GM21423 (cell line): ENCODE results near the gene TNK2.
"Not testable (repeated sequence)": the region's sequence is repeated elsewhere in the genome, so short reads cannot be mapped to it uniquely, and the experiment has no call there.

ENCODE experiments used
- ATAC-seq: cut with Tn5 transposase; IDR thresholded peaks from one replicate; pipeline ENCODE4 v1.9.1; 2021; ENCODE audit warnings: mild to moderate bottlenecking, moderate library complexity; ENCODE audit not compliant: unreplicated experiment

Gene TNK2

GRCh38 chr3:195824425-195825190, 83.7 kb downstream of the TNK2 start:
- ATAC-seq, result not testable (repeated sequence)

GRCh38 chr3:195823999-195824398, 84.4 kb downstream of the TNK2 start:
- no peak for ATAC-seq

- ATAC-seq, result no peak
These were observed 85.1 kb downstream of the TNK2 start for GRCh38 chr3:195823280-195823679.

- no peak for ATAC-seq
These were observed 86.1 kb downstream of the TNK2 start for GRCh38 chr3:195822131-195822696.

GRCh38 chr3:195821403-195822130, 86.8 kb downstream of the TNK2 start:
- no peak for ATAC-seq

GRCh38 chr3:195820901-195821300, 87.5 kb downstream of the TNK2 start:
- no peak for ATAC-seq

- no peak for ATAC-seq
These were observed 88.2 kb downstream of the TNK2 start for GRCh38 chr3:195820186-195820585.

GRCh38 chr3:195818301-195818700, 90.0 kb downstream of the TNK2 start:
- ATAC-seq, result no peak

GRCh38 chr3:195817578-195818135, 90.7 kb downstream of the TNK2 start:
- no peak for ATAC-seq

- ATAC-seq, result not testable (repeated sequence)
These were observed 92.0 kb downstream of the TNK2 start for GRCh38 chr3:195816276-195816913.

GRCh38 chr3:195815169-195815771, 93.1 kb downstream of the TNK2 start:
- ATAC-seq, result no peak

- no peak for ATAC-seq
These were observed 94.3 kb downstream of the TNK2 start for GRCh38 chr3:195813916-195814640.
